Endometrial microvascular endothelial cells (primary cell): ENCODE results near the gene ZNF175. TPM values are rescaled to one million over a fixed set of nuclear protein-coding genes. Genes with fewer than 3 reads are reported as not detected.

Experiments used
- in situ Hi-C: cut with HindIII; loops from 2 replicates; pipeline ENCODE4 v1.10.0; 2017; ENCODE audit warnings: low sequenced_read_pairs, low pct_unique_long_range_greater_than_20kb; ENCODE audit errors: inconsistent ontology term
- total RNA-seq: library from RNA; depleted of rRNA; stranded (reverse); fragments of >200 nt; gene quantifications from one replicate; pipeline ENCODE4 v1.2.3, GENCODE V29; 2015; ENCODE audit errors: inconsistent ontology term

The ZNF175 gene
- total RNA-seq, 1 donor from 2014 or later: 7.0 TPM

DNA sequence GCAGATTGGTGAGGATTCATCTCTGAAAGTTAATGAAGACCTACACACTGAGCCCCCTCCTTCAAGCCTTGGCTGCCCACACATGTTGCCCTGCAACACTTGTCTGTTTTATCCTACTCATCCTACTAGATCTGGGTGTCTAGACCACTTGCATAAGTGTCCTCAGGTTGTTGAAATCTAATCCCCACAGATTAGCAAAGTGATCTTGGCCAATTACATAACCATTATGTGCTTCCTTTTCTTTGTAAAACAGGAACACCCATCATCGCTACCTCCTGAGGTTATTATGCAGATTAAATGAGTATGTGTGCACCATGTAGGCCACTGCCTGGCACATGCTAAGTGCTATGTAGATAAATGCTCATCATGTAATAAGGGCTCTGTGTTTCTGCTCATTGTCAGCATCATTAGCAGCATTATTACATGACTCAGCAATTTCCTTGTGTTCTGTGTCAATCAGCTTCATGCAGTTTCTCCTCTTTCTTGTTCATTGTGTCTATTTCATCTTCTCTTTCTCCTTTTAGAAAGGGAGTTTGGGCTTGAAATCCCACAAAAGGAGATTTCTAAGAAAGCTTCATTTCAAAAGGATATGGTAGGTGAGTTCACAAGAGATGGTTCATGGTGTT lies 15.1 kb downstream of the ZNF175 start:
- in situ Hi-C loops: loop anchor here (10.0 kb wide), 1 partner anchor 59 kb away; the partner anchor contains the start of gene SIGLEC14

DNA sequence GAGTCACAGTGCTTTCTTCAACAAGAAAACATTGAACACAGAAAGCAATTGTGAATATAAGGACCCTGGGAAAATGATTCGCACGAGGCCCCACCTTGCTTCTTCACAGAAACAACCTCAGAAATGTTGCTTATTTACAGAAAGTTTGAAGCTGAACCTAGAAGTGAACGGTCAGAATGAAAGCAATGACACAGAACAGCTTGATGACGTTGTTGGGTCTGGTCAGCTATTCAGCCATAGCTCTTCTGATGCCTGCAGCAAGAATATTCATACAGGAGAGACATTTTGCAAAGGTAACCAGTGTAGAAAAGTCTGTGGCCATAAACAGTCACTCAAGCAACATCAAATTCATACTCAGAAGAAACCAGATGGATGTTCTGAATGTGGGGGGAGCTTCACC lies 15.7 kb downstream of the ZNF175 start:
- in situ Hi-C loops: loop anchor here (10.0 kb wide), 1 partner anchor 58 kb away; the partner anchor contains the start of gene SIGLEC14

GRCh38 chr19:51587264-51588191 lies 16.4 kb downstream of the ZNF175 start:
- in situ Hi-C loops: loop anchor here (10.0 kb wide), 1 partner anchor 57 kb away; the partner anchor contains the start of gene SIGLEC14

- in situ Hi-C loops: loop anchor here (10.0 kb wide), 1 partner anchor 55 kb away; the partner anchor contains the start of gene SIGLEC14
Observed at GRCh38 chr19:51589511-51589910, 18.4 kb downstream of the ZNF175 start.

DNA sequence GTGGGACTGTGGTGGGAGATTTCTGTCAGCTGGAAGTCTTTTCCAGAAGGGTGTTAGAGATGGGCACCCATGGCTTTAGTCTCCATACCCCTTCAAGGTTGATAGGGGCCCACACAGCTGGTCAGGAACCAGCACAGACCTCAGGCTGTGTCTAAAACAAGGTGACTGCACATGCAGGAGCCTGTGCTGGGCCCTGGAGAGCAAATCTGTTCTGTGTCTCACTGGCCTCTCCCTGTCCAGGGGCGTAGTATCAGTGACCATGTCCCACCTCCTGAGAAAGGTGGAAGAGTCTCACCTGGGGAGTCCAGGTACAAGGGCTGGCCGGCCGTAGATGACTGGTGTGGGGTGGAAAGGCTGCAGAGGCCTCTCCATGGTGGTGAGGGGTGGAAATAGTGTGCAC lies 19.4 kb downstream of the ZNF175 start:
- in situ Hi-C loops: no loop called here

DNA sequence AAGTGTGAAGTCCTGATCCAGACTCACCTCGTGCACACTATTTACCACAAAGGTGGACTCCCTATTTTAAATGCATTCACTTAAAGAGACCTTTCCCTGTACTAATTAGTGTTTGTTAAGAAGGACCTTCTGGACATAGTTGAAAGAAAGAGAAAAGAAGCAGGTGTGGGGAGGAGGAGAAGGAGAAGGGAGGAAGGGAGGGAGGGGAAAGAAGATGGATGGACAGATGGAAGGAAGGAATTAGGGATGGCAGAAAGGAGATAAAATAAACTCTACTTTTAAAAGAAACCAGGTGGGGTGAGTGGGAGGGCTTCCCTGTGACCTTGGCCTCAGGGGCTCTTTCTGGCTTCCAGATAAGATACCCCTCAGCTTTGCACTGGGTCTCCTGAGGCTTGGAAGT lies 21.4 kb downstream of the ZNF175 start:
- in situ Hi-C loops: no loop called here

- in situ Hi-C loops: no loop called here
Observed at GRCh38 chr19:51593138-51593890, 22.2 kb downstream of the ZNF175 start.

- in situ Hi-C loops: no loop called here
Observed at GRCh38 chr19:51593969-51594773, 23.1 kb downstream of the ZNF175 start.

- in situ Hi-C loops: no loop called here
Observed at GRCh38 chr19:51594774-51595109, 23.7 kb downstream of the ZNF175 start.

DNA sequence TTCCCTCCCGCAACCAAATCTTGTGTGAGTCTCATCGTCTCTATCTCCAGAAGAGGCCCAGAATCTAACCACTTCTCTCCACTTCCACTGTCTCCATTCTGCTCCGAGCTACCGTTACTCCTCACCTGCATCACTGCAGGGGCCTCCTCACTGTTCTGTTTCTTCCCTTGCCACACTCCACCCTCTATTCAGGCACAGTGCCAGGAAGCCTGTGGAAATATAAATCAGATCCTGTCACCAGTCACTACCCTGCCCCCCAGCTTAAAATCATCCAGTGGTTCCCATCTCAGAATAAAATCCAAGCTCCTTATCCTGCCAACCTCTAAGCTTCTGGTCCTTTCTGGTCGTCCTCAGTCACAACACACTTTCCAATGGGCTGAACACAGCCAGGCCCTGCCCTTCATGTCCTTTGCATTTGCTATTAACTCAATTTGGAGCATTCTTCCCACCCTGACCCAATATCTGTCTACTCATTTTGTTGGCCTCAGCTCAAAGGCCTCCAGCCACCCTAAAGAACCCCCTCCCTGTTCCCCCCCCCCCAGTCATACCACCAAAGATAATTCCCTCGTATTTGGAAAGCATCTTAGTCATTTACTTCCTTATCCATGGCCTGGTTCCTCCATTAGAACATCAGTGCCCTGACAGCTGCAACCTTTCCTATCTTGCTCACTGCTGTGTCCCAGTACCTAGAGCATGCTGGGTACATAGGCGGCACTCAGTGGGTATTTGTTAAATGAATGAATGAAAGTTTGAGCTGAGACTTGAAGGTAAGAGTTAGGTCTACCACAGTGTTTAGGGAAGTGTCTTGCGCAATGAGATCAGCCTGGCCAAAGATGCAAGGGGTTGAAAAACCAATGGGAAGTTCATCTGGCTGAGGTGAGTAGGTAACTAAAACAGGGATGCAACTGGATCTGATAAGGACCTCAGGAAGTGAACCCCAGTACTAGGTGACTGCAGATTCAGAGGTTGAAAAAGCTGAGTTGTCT lies 24.4 kb downstream of the ZNF175 start:
- in situ Hi-C loops: no loop called here

DNA sequence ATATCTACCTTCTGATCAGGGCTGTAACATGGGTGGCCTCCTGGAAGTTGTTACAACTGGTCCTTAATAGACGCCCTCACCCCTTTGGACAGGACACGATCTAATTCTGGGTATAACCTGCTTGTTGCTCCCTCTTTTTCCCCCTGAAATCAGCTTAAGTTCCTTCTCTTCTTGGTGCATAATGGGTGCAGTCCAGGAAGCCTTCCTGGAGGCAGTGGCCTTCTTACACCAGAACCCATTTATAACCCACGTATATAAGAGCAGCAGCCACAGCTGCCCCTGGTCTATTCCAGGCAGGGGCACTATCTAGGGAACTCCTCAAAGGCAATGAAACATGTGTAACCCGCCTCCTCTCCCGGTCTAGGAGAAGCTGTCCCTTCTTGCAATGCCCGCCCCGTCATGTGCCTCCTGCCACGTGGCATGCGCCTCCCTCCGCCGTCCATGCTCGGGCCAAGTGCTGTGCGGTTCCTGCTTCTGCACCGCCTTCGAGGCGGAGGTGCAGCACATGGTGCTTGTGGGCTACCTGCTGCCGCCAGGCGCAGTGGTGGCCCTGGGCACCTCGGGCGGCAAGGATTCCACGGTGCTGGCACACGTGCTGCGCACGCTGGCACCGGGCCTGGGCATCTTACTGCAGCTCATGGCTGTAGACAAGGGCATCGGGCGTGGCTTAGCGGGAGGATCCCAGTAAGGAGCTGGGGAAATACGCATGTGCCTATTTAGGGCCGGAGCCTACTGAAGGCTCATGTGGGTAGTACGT lies 27.3 kb downstream of the ZNF175 start:
- in situ Hi-C loops: no loop called here

DNA sequence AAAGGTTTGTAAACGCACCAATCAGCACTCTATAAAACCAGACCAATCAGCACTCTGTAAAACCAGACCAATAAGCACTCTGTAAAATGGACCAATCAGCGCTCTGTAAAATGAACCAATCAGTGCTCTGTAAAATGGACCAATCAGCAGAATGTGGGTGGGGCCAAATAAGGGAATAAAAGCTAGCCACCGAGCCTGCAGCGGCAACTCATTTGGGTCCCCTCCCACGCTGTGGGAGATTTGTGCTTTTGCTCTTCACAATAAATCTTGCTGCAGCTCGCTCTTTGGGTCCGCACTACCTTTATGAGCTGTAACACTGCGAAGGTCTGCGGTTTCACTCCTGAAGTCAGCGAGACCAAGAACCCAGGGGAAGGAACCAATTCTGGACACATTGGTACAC lies 28.0 kb downstream of the ZNF175 start:
- in situ Hi-C loops: no loop called here

- in situ Hi-C loops: no loop called here
Observed at GRCh38 chr19:51600940-51601580, 30.0 kb downstream of the ZNF175 start.

DNA sequence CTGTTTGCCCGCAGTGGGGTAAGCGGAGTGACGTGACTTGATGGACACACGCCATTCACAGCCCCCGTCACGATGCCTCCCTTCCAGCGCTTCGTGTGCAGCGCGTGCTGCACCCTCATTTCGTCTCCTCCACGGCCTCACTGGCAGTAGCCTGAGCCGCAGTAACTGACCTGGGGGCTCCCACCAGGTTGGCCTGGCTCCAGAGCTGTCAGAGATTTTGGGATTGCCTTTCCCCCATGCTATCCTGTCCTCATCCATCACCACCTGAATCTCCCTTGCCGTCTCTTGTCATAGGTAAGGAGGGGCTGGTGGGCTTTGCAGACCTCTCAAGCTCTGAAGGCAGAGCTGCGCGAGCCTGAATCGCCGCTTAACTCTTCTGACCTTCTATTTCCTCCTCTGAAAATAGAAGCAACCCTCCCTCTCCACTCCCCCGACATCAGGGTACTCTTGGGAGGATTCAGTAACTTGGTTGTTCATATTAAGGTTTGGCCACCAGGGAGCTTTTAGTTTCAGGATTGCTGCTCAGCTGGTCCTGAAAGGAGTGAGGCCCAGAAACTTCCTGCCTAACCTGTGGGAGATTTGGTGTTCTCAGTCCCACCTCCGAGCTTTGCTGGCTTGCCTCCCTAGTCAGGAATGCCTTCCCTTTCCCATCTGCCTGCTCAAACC lies 31.2 kb downstream of the ZNF175 start:
- in situ Hi-C loops: no loop called here

GRCh38 chr19:51607077-51607476 lies 36.0 kb downstream of the ZNF175 start:
- in situ Hi-C loops: no loop called here
